Esophagus muscularis mucosa (tissue), 4 donors: ENCODE measurements around the gene BMP2K.

Experiments
- CTCF ChIP-seq, 3 experiments: fragments of 200-600 bp in 2 of 3; fragments of 450-650 bp in 1 of 3; sonication (generic) in 2 of 3; IDR thresholded peaks; one replicate each; pipeline ENCODE4 v1.5.1; 2017 to 2019; ENCODE audit warnings: antibody characterized with exemption in 3 of 3, mild to moderate bottlenecking in 2 of 3, moderate library complexity in 1 of 3
- EP300 ChIP-seq: sonication (generic); formaldehyde crosslinking; IDR thresholded peaks from one replicate; pipeline ENCODE4 v1.6.1; 2017; ENCODE audit warnings: antibody characterized with exemption
- POLR2A ChIP-seq: fragments of 450-650 bp; IDR thresholded peaks from one replicate; pipeline ENCODE4 v1.6.1; 2017; ENCODE audit warnings: antibody characterized with exemption, moderate library complexity, mild to moderate bottlenecking, low read depth
- POLR2AphosphoS5 ChIP-seq, 2 donors: sonication (generic); formaldehyde crosslinking; IDR thresholded peaks; one replicate each; pipeline ENCODE4 v1.6.1; 2017; ENCODE audit warnings: antibody characterized with exemption in 2 of 2

DNA sequence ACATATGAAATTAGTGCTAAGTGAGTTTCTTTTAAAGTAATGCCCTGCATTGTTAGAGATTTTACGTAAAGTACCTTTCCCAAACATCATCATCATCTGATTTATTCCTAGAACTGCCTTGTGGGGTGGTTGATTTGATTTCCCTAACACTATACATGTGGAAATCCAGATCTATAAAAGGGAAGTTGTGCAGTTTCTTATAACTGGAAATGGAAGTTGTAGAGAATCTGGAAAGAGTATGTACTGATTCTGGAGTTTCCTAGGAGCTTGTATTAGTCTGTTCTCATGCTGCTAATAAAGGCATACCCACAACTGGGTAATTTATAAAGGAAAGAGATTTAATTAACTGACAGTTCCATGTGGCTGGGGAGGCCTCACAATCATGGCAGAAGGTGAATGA is 47.9 kb downstream of the BMP2K start:
- TF ChIP-seq CTCF (IDR thresholded peaks at IDR 0.05) = no peak
- no peak for TF ChIP-seq POLR2A
- TF ChIP-seq EP300 = no peak
- no peak for TF ChIP-seq POLR2AphosphoS5 (IDR thresholded peaks at IDR 0.05)
